Measurements from ENCODE around the gene SUSD2.
A peak's percentile ranks its signal among the peaks of the same experiment; 100 is the strongest.
"Not testable (repeated sequence)": the region's sequence is repeated elsewhere in the genome, so short reads cannot be mapped to it uniquely, and the experiment has no call there.

SUSD2 gene

GRCh38 chr22:24219750-24220149, 38.5 kb downstream of the SUSD2 start:
- no peak for DNase-seq

DNA sequence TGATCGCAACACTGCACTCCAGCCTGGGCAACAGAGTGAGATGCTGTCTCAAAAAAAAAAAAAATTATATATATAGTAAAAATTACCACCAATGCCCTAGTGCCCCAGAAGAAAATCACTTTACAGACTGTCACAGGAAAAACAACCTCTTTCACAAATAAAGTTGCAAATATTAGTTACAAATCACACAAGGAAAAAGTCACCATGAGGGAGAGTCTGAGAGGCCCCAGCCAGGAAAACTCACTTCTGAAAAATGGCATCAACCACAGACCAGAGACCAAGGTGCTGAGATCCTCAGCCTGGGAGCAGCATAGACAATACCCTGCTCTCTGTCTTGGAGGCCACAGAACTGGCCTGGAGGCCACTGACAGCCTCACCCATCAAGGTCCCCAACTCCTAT, 43.2 kb downstream of the SUSD2 start:
- DNase-seq = no peak

DNA sequence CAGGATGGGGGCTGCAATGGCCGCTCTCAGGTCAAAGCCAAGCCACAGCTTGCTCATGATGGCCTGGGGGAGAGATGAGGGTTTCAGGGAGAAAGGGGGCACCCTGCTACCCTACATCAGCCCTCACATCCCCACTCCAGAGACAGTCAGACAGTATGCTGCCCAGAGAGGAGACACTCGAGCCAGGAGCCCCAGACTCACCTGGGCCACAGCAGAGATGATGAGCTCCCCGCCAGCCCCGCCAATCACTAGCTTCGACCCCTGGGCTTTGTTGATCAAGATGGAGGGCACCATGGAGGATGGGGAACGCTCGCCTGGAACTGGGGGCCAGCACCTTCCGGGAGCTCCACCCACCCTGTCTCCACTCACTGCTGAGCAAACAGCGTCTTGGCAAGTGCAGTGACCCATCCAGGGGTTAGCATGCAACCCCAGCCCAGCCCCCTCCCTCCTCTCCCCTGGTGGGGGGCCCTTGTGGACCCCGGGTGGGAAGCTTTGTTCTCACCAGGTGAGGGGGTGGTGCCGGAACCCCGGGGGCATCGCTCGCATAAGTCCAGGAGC, 43.8 kb downstream of the SUSD2 start:
- DNase-seq = no peak

DNA sequence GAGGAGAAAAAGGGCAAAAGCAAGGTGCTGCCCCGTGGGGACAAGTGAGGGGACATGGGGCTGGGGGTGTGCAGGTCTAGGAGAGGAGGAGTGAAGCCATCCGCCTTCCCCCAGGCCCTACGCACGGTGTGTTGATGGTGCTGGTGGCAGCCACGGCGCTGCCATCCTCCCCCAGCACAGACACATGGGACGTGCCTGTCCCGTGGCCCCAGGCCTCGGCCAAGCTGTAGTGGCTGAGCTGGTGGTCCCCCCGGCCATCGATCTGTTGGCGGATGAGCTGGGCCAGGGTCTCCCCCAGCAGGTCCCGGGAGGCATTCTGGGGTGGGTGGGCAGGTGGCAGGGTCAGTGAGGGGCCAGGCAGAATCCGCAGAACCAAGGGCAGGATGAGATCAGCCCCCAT, 44.7 kb downstream of the SUSD2 start:
- DNase-seq = no peak

- peak; percentile 69 for DNase-seq
These were observed 49.8 kb downstream of the SUSD2 start for GRCh38 chr22:24230911-24231656.

GRCh38 chr22:24231706-24232105, 50.4 kb downstream of the SUSD2 start:
- DNase-seq = no peak

DNA sequence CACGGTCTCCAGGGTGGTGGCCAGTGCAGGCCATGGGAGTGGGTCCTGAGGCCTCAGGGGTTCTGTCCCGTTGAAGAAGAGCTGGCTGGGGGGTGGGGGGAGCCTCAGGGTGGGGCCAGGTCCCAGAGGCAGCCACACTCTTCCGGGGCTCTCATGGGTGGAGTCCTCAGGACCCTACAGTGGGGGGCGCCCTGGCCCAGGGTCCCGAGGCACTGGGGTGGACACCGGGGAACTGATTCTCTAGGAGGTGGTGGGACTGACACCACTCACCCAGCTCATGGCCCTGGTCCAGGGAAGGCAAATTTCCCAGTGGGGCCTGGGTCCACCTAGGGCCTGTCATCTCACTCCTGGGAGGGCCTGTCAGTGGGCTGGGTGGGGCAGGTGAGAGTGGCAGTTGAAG, 50.8 kb downstream of the SUSD2 start:
- DNase-seq = no peak

- no peak for DNase-seq
These were observed 51.4 kb downstream of the SUSD2 start for GRCh38 chr22:24232725-24233124.

GRCh38 chr22:24233235-24233634, 51.9 kb downstream of the SUSD2 start:
- DNase-seq = no peak

DNA sequence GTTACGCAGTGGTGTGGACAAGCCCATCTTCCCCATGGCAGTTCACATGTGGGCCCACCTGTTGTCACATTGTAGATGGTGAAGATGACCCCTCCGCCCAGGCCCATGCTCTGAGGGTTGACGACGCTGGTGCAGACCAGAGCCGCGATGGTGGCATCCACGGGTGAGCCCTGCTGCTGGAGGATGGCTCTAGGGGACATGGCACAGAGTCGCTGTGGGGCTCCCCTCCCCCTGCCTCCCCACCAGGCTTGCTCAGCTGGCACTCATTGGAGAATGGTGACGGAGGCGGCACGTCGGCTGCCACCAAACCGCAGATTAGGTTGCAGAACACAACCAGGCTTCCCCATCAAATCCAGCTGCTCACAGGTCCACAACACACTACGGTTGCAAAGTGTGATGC, 52.5 kb downstream of the SUSD2 start:
- DNase-seq = no peak

DNA sequence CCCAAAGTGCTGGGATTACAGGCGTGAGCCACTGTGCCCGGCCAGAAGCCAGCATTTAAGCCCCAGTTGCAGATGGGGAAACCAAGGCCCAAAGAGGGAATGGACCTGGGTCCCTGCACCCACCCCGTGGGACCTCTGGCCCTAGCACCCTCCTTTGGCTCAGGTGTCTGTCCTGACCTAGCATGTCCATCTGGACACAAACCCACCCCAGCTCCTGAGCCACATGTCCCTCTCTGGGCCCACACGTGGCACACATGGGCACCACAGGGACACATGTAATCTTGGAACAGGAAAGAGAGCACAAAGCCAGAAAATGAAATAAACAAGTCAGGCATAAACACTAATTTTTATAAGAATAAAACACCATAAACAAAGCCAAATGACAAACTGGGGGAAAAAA, 54.0 kb downstream of the SUSD2 start:
- no peak for DNase-seq

DNA sequence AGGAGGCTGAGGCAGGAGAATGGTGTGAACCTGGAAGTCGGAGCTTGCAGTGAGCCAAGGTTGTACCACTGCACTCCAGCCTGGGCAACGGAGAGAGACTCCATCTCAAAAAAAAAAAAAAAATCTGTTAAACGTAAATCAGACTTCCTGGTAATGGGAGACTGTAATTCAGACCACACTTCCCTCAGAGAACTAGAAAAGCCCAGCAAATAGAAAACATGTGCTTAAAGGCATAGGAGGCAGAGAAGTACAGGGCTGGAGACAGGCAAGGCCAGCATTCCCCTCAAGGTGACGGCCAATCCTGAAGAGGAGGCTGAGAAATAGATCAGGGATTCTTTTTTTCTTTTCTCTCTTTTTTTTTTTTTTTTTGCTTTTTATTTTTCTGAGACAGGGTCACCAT, 55.4 kb downstream of the SUSD2 start:
- DNase-seq = no peak

- DNase-seq = not testable (repeated sequence)
These were observed 56.9 kb downstream of the SUSD2 start for GRCh38 chr22:24238101-24238694.
